ENCODE measurements around the gene FNBP1. TPM values are rescaled to one million over a fixed set of nuclear protein-coding genes. Genes with fewer than 3 reads are reported as not detected.
"Not testable (repeated sequence)": the region's sequence is repeated elsewhere in the genome, so short reads cannot be mapped to it uniquely, and the experiment has no call there.

Gene FNBP1
- total RNA-seq, 1 donor from 2014 or later, result 50.0 TPM

DNA sequence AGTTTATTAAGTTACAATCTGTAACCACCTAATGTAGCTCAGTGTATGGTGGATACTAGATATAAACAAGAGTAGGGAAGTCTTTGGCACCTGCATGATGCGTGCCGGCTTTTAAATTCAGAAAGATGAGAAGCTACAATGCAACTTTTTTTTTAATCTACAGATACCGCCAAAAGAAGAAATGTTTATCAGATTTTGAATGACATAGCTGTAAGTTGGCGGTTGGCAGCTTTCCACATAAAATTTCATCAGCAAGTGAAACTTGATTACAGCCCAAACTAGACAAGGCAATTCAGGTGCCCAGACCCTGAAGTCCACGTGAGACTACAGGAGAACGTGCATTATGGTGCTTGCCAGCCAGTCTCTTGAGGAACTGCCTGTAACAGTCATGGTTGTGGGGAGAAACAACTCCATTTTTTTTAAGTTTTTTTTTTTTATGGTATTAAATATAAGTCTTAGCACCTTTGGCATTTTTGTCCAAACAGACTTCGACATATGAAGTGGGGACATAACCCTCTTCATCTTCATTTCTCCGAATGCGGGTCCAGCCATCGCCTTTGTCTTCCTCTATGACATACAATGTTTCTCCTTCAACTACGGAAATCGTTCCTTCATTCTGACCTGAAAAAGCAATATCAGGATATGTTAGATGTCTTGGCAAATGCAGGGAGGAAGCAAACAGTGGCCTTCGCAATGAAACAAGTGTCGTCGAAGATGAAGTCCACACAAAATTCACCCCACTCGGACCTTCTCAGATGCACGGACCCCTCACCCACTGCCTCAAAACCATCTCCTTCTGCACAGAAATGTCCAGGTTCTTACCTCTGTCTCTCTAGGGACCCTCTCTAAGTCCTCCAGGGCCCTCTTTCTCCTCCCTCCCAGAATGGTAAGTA lies 147.4 kb downstream of the FNBP1 start:
- DNase-seq (no peak), ATAC-seq (no peak)
- TF ChIP-seq, protein P1, sequence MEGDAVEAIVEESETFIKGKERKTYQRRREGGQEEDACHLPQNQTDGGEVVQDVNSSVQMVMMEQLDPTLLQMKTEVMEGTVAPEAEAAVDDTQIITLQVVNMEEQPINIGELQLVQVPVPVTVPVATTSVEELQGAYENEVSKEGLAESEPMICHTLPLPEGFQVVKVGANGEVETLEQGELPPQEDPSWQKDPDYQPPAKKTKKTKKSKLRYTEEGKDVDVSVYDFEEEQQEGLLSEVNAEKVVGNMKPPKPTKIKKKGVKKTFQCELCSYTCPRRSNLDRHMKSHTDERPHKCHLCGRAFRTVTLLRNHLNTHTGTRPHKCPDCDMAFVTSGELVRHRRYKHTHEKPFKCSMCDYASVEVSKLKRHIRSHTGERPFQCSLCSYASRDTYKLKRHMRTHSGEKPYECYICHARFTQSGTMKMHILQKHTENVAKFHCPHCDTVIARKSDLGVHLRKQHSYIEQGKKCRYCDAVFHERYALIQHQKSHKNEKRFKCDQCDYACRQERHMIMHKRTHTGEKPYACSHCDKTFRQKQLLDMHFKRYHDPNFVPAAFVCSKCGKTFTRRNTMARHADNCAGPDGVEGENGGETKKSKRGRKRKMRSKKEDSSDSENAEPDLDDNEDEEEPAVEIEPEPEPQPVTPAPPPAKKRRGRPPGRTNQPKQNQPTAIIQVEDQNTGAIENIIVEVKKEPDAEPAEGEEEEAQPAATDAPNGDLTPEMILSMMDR (IDR thresholded peaks at IDR 0.05), result no peak
- no peak overlapping the region for H3K4me3 ChIP-seq
- H3K27ac ChIP-seq, result no peak overlapping the region
- intact Hi-C loops (cut with DNase I), result no loop called here
- no peaks in the 10 kb centered on the region for H3K9me3 ChIP-seq
- peaks cover 30% of the 10 kb centered on the region for H3K36me3 ChIP-seq
- no peaks in the 10 kb centered on the region for H3K27me3 ChIP-seq
- peaks cover 8% of the 10 kb centered on the region for H3K4me1 ChIP-seq

DNA sequence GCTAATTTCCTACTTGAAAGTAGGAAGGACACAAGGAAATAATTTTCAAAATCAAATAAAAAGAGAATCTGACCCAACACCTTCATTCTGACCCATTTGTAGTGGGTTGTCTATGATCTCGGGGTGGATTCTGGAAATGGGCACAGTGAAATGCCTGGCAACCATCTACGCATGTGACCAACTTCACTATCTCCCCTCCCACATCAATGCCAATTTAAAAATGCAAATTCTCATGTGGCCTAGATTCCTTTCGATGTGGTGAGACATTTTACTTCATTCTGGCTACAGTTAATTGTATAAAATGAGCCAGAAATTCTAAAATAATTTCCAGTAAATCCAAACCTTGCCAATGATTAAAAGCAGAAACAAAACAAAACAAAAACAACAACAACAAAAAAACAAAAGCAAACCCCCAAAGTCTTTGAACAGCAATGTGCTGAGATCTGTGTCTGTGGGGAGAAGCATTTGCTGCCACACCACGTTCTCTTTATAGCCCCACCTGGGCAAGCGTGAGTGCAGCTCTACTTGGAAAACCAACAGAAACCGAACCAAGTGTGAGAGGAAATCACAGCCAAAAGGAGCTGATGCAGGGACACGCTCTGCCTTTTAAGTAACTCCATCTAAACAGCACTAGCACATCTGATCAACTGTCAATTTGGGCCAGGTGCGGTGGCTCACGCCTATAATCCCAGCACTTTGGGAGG lies 148.7 kb downstream of the FNBP1 start:
- Histone ChIP-seq H3K4me3 (no peak overlapping the region), H3K4me1 (peaks cover 8% of the 10 kb centered on the region), H3K27ac (no peak overlapping the region), H3K36me3 (peaks cover 20% of the 10 kb centered on the region), H3K27me3 (no peaks in the 10 kb centered on the region), H3K9me3 (no peaks in the 10 kb centered on the region)
- TF ChIP-seq, protein P1 (IDR thresholded peaks at IDR 0.05), result no peak
- ATAC-seq (no peak), DNase-seq (no peak)
- intact Hi-C loops (cut with DNase I), result no loop called here

DNA sequence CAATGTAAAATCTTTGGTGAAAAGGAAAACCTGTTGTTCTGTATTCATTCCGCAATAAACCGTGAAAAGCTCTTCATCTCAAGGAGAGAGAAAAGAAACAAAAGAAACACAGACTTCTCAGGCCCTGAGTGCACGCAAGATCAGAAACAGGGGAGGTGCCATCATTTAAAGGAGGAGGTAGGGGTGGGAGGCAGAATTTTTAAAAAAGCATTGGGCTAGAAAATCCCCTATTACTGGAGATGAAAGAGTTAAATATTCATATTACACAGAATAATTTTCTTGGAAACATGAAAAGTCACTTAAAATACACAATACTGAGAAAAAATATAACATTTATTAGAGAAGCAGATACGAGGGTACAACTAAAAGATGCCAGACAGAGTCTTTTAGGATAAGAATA lies 151.4 kb downstream of the FNBP1 start:
- Histone ChIP-seq H3K4me3 (no peak overlapping the region), H3K9me3 (no peaks in the 10 kb centered on the region), H3K27ac (peak overlapping the region; percentile 71), H3K36me3 (peaks cover 13% of the 10 kb centered on the region), H3K4me1 (peaks cover 16% of the 10 kb centered on the region), H3K27me3 (no peaks in the 10 kb centered on the region)
- DNase-seq, result no peak
- ATAC-seq, result no peak
- intact Hi-C loops (cut with DNase I), result no loop called here
- TF ChIP-seq, protein P1 (IDR thresholded peaks at IDR 0.05), result no peak

DNA sequence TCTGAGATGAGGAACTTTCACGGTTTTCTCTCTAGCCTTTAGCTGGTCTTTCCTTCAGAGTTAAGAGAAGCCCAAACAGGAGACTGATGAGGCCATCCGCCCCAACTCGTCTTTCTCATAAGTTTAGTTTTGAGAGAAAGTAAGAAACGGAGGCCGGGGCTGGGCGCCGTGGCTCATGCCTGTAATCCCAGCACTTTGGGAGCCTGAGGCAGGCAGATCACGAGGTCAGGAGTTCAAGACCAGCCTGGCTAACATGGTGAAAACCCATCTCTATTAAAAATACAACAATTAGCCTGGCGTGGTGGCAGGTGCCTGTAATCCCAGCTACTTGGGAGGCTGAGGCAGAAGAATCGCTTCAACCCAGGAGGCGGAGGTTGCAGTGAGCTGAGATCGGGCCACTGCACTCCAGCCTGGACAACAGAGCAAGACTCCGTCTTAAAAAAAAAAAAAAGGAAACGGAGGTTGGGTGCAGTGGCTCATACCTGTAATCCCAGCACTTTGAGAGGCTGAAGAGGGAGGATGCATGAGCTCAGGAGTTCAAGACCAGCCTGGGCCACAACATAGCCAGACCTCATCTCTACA lies 152.2 kb downstream of the FNBP1 start:
- ATAC-seq; intact Hi-C loops (cut with DNase I); H3K9me3 ChIP-seq; DNase-seq; H3K36me3 ChIP-seq; H3K27me3 ChIP-seq: not testable (repeated sequence)
- Histone ChIP-seq H3K4me1 (peaks cover 23% of the 10 kb centered on the region), H3K4me3 (peak overlapping the region; percentile 21), H3K27ac (peak overlapping the region; percentile 71)

DNA sequence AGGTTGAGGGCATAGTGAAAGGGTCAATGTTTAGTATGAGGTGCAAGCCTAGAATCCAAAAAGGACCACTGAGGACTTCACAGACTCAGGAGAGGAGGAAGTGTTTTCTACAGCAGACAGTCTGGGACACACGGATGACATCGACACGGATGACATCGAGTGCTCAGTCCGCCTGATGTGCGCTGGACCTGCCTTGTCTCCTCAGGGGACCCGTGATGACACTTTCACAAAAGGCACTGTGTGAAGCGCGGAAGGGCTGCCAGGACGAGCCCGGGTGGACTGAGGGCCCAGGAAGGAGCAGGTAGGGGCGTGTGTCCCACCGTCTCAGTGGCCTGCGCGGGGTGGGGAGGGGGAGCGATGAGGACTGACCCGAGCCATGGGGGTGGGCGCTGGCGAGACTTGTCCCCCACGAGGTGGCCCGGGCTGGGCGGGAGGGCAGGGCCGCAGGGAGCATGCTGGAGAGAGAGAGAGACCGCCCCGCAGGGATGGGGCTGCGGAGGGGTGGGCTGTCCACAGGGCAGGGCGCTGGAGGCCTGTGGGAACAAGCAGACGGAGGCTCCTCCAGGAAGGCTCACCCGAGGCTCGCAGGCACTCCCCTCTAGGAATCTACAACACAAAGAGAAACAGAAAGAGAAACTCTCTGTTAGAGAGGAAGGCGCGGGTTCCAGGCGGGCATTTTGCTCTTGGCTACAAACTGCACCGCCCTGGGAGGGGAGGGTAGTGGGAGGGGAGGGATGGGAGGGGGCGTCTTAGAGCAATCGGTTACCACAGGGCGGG lies 152.9 kb downstream of the FNBP1 start:
- ATAC-seq (peak; percentile 18), DNase-seq (peak; percentile 71)
- intact Hi-C loops (cut with DNase I), result loop anchor here (10.0 kb wide), 1 partner anchor 155 kb away; the partner anchor contains the start of gene FNBP1
- TF ChIP-seq, protein P1 (IDR thresholded peaks at IDR 0.05), result no peak
- Histone ChIP-seq H3K27ac (peak overlapping the region; percentile 71), H3K4me1 (peaks cover 29% of the 10 kb centered on the region), H3K4me3 (peak overlapping the region; percentile 21), H3K9me3 (no peaks in the 10 kb centered on the region), H3K36me3 (peaks cover 3% of the 10 kb centered on the region), H3K27me3 (no peaks in the 10 kb centered on the region)

Data from upper lobe of right lung (tissue), 1 donor.